Subcutaneous adipose tissue (tissue), 4 donors: ENCODE data around the gene IL3. TPM values are rescaled to one million over a fixed set of nuclear protein-coding genes. Genes with fewer than 3 reads are reported as not detected.

Experiments
- total RNA-seq, 4 donors: library from RNA; depleted of rRNA; stranded (reverse); fragments of >200 nt; gene quantifications; one replicate each; pipeline ENCODE4 v1.1.0, GENCODE V29; 2016
- TF ChIP-seq, protein P1 (sequence below): fragments of 450-650 bp; IDR thresholded peaks from one replicate; pipeline ENCODE4 v1.5.1; 2016; ENCODE audit warnings: low read depth, mild to moderate bottlenecking, control low read depth, antibody characterized with exemption, moderate library complexity

IL3 gene
- total RNA-seq, 4 donors from 2014 or later, result not detected

DNA sequence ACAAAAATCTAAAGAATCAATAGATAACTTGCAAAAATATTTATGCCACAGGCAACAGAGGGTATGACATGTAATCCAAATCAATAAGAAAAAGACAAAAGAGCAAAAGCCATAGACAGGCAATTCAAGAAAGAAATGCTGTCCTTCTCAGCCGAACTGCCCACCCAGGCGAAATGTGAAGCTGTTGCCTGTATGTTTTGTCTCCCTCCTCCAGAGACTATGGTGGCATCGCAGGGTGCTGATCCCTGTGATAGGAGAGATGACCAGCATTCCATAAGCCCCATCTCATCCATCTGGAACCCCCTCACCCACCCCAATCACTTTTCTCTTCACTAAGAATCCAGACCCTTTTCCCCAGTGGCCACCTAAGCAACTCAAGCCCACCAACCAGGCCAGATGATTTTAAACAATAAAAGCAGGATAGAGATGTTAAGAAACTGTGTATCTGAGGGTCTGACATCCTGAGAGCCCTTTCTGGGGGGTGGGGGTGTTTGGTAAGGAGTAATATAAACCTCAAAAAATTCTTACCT, 43.7 kb upstream of the IL3 start:
- TF ChIP-seq, protein P1, sequence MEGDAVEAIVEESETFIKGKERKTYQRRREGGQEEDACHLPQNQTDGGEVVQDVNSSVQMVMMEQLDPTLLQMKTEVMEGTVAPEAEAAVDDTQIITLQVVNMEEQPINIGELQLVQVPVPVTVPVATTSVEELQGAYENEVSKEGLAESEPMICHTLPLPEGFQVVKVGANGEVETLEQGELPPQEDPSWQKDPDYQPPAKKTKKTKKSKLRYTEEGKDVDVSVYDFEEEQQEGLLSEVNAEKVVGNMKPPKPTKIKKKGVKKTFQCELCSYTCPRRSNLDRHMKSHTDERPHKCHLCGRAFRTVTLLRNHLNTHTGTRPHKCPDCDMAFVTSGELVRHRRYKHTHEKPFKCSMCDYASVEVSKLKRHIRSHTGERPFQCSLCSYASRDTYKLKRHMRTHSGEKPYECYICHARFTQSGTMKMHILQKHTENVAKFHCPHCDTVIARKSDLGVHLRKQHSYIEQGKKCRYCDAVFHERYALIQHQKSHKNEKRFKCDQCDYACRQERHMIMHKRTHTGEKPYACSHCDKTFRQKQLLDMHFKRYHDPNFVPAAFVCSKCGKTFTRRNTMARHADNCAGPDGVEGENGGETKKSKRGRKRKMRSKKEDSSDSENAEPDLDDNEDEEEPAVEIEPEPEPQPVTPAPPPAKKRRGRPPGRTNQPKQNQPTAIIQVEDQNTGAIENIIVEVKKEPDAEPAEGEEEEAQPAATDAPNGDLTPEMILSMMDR, result no peak

DNA sequence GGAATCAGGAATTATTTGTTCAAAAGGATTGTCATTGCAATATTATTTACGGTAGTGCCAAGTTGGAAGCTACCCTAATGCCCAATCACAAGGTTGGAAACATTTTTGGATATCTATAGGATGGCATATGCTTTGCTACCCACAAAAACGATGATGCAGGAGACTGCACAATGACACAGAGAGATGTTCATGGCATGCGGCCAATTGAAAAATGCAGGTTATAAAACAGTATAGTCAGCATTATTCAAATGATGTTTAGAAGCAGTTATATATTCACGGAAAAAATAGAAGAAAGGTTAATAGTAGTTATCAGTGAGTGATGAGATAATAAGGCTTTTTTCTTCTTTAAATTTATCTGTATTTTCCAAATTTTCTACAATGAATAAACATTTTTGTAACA, 43.1 kb upstream of the IL3 start:
- TF ChIP-seq, protein P1, result no peak

- TF ChIP-seq, protein P1, result no peak
Measured at GRCh38 chr5:132017738-132018625, 42.5 kb upstream of the IL3 start.

GRCh38 chr5:132019337-132019736, 41.1 kb upstream of the IL3 start:
- TF ChIP-seq, protein P1, result no peak

DNA sequence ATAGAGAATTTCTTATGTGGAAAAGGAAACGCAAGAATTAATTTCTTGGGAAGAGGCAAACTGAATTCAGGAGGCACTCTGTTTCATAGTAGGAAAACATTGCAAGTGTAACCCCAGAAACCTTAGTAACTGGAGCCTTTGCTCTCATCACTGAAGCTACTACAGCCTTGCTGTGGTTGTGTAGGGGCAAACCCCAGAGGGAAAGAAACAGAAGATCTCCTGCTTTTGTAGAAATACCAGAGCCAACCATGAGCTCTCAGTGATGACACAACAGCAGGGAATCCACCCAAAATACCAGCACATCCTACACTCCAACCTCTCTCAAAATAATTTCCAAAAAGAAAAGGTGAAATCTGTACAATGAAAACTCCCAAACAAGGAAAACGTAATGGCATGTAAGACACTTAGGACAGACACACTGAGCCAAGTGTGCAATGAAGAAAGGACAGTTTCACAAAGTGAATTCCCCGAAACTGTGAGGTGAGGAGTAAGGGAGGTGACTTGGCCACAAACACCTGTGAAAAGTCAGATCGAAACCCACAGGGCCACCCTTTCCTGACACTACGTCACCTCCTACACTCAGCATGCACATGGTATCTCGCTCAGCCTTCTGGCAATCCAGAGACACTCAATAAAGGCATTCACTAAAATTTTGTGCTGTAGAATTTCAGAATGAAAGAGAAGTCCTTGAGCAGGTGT, 40.4 kb upstream of the IL3 start:
- TF ChIP-seq, protein P1, result no peak

DNA sequence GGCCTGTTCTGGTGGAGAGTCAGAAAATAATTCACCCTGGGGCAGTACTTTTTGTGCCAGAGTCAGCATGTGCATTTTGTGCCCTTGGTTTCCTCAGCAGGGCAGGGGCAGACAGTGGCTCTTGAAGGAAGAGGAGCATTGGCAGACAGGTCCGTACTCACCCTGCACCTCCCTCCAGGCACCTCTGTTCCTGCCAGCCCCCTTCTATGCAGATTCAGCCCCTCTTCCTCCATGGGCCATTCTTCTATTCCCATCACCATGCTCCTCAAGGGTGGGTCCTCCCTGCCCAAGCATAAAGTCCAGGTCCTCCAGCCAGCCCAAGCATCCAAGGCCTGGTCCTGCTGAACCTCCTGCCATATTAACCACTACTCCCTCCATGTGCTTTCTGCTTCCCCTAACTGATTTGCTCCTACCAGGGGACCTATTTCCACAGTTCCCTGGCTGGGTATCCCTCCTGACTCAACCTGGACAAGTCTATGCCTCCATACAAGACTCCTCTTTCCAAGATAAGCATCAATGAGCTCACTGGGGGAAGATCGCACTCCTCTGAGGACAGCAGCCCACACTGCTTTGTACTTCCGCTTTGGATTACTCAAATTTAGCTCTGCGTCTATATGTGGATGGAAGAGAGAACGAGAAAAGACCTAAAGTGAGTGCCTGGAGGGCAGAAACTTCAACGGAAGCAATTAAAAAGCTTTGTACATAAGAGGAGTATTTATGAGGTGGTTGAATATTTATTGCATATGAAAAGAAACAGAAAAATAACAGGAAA, 39.7 kb upstream of the IL3 start:
- TF ChIP-seq, protein P1, result no peak
